NB4 (cell line): ENCODE measurements around the gene APMAP.

Source experiments
- DNase-seq: peaks from one replicate; pipeline ENCODE4 v3.0.0; 2010; ENCODE audit warnings: low read depth
- H3K4me3 ChIP-seq: one replicate; pipeline ENCODE4 v1.5.1; 2011; ENCODE audit warnings: mild to moderate bottlenecking, low read depth, low read length, moderate library complexity
- MYC ChIP-seq: IDR thresholded peaks from 2 replicates; pipeline ENCODE4 v1.6.1; 2011; ENCODE audit warnings: low read depth, low read length
- POLR2A ChIP-seq: IDR thresholded peaks from 2 replicates; pipeline ENCODE4 v1.6.1; 2011; ENCODE audit warnings: mild to moderate bottlenecking; ENCODE audit not compliant: insufficient read length; ENCODE audit errors: extremely low read depth
- TF ChIP-seq, protein P1 (sequence below): IDR thresholded peaks from 2 replicates; pipeline ENCODE4 v1.6.1; 2011; ENCODE audit warnings: low read depth, low read length
- TF ChIP-seq, protein P2 (sequence below): IDR thresholded peaks from one replicate; pipeline ENCODE4 v1.5.1; 2012; ENCODE audit warnings: low read depth, low read length

Gene APMAP

GRCh38 chr20:25016471-25016870 lies 23.9 kb upstream of the APMAP start:
- no peak for TF ChIP-seq POLR2A
- TF ChIP-seq, protein P1, sequence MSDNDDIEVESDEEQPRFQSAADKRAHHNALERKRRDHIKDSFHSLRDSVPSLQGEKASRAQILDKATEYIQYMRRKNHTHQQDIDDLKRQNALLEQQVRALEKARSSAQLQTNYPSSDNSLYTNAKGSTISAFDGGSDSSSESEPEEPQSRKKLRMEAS: no peak
- TF ChIP-seq, protein P2, sequence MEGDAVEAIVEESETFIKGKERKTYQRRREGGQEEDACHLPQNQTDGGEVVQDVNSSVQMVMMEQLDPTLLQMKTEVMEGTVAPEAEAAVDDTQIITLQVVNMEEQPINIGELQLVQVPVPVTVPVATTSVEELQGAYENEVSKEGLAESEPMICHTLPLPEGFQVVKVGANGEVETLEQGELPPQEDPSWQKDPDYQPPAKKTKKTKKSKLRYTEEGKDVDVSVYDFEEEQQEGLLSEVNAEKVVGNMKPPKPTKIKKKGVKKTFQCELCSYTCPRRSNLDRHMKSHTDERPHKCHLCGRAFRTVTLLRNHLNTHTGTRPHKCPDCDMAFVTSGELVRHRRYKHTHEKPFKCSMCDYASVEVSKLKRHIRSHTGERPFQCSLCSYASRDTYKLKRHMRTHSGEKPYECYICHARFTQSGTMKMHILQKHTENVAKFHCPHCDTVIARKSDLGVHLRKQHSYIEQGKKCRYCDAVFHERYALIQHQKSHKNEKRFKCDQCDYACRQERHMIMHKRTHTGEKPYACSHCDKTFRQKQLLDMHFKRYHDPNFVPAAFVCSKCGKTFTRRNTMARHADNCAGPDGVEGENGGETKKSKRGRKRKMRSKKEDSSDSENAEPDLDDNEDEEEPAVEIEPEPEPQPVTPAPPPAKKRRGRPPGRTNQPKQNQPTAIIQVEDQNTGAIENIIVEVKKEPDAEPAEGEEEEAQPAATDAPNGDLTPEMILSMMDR: no peak
- no peak for TF ChIP-seq MYC
- H3K4me3 ChIP-seq: no peak overlapping the region
- DNase-seq: no peak

- H3K4me3 ChIP-seq: no peak overlapping the region
- no peak for DNase-seq
- TF ChIP-seq MYC: no peak
- no peak for TF ChIP-seq POLR2A
- TF ChIP-seq, protein P1: no peak
- TF ChIP-seq, protein P2: no peak
Observed at GRCh38 chr20:25015986-25016385, 23.4 kb upstream of the APMAP start.

DNA sequence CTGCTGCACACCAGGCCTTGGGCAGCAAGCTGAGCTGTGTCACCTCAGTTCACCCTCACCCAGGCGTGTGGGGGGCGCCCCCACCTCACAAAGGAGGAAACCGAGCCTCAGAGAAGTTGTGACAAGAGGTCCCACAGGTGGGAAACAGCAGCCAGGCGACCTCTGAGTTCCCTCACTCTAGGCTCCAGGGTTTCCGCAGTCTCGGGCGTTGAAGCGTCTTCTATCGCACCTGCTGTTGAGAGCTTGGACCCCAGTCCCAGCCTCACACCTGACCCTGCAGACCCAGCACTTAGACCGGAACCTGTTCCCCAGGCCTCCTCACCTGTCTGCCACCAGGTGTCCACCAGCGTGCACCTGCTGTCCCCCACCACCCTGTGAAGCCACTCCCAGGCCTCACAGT lies 22.3 kb upstream of the APMAP start:
- H3K4me3 ChIP-seq: no peak overlapping the region
- TF ChIP-seq, protein P2: no peak
- TF ChIP-seq MYC (no peak), POLR2A (no peak)
- TF ChIP-seq, protein P1: no peak
- no peak for DNase-seq

DNA sequence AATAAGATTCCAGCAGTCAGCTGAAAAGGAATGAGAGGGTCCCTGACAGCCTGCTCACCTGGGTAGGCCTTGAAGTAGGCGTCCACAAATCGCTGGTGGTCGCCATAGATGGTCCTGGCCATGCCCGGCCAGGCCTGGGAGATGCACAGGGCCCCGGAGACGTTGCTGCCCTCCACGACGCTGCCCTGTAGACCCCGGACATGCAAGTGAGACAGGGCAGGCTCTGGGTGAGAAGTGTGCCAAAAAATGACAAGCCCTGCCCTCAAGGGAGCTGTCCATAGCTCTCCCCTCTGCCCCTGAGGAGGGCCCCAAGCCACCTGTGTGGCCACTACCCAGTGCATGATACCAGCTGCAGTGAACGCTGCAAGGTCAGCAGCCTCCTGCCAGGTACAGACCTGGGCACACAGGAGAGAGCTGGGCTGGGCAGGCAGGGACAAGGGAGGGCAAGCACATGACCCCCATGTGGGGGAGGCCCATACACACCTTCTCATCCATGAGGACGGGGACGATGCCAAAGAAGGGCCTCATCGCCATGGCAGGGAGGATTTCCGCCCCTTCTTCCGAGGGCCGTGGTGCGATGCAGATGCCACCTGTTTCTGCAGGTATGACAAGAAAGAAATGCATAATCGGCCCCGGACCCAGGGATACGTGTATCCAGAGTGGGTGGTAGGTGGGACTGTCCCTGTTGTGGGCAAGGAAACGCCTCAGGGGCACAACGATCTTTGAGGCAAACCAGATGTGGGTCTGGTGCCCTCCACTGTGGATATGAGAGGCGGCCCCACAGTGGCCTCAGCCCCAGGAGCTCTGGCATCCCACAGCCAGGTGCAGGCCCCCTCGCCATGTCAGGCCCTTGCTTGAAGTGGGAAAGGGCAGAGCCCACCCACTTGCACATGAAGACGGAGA lies 21.2 kb upstream of the APMAP start:
- H3K4me3 ChIP-seq: no peak overlapping the region
- DNase-seq: no peak
- TF ChIP-seq MYC: no peak
- TF ChIP-seq, protein P2: no peak
- TF ChIP-seq POLR2A: no peak
- TF ChIP-seq, protein P1: no peak

DNA sequence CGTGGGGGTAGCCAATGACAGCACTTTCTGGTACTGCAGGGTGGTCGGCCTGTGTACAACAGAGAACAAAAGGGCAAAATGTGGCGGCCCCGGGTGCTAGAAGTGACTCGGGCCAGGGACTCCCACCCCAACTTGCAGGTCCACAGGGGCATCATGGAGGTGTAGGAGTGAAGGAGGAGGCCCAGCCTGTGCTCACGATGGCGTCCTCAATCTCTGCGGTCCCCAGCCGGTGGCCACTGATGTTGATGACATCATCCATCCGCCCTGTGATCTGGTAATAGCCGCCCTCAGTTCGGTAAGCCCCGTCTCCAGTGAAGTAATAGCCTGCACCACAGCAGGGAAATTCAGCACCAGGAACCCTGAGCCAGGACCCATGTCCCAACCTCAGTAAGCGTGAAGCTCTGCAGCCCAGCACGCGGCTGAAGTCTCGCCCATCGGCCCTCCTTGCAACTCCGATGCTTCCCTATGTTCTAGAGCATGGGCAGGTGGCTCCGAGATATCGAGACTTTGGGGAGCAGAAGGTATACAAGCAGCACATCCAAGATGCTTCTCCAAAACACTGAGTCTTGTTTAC lies 20.2 kb upstream of the APMAP start:
- no peak for DNase-seq
- TF ChIP-seq, protein P2: no peak
- TF ChIP-seq, protein P1: no peak
- no peak for TF ChIP-seq MYC
- no peak overlapping the region for H3K4me3 ChIP-seq
